Activated T-cell treated with anti-CD3 and anti-CD28 coated beads, Interleukin-2, amount 50 U/mL, for 48 hours (primary cell): ENCODE data around the gene COX11.
A peak's percentile ranks its signal among the peaks of the same experiment; 100 is the strongest.

Source experiments
- DNase-seq, 2 experiments: peaks; one replicate each; pipeline ENCODE4 v3.0.0-alpha.2; 2020

Gene COX11, protein sequence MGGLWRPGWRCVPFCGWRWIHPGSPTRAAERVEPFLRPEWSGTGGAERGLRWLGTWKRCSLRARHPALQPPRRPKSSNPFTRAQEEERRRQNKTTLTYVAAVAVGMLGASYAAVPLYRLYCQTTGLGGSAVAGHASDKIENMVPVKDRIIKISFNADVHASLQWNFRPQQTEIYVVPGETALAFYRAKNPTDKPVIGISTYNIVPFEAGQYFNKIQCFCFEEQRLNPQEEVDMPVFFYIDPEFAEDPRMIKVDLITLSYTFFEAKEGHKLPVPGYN

DNA sequence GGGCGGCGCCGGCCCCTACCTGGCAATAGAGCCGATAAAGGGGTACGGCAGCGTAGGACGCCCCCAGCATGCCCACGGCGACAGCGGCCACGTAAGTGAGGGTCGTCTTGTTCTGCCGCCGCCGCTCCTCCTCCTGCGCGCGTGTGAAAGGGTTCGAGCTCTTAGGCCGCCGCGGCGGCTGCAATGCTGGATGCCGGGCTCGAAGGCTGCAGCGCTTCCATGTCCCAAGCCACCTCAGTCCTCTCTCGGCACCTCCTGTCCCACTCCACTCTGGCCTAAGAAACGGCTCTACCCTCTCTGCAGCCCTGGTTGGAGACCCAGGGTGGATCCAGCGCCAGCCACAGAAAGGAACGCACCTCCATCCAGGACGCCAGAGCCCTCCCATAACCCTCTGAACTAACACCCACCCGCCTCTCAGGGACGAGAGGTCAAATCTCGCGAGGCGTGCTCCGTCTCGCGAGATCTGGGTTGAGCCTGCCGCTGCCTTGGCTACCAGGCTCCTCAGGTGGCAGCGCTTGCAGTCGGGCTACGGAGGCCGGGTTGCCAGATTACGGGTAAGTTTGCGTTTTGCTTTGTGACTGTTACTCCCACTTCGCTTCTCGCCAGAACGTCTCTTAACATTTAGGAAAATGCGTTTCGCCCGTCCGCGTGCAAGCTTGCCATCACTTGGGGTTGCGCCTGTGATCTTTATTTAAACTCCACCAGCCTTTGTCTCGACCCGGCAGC lies at the start of gene COX11, which contains the start of gene STXBP4:
Gene COX11 (minus strand): TSS at position 393 of the 726 bp plus-strand sequence. CDS start 8 bp downstream, at position 385.
Gene STXBP4 (plus strand): TSS at position 504 of the 726 bp plus-strand sequence. CDS start 17,455 bp downstream, outside the sequence.
- DNase-seq = peak; percentile 94 to 95

DNA sequence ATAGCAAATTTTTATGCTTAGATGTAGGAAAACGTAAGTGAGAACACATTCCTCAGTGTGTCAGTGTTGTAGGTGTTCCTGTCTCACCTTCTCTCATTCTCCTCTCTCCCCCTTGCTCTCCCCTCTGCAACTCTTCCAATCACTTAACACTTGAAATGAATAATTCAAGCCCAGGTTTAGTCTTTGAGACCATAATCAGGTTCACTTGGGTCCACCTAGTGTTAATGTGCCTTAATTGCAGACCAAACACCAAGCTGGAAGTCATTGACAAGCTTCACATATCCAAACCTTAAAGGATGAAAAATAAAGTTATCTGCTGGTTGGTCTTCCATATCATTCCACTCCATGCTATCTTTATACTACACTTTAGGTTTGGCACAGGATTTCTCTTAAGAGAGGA lies 37.1 kb upstream of the COX11 start:
- no peak for DNase-seq

DNA sequence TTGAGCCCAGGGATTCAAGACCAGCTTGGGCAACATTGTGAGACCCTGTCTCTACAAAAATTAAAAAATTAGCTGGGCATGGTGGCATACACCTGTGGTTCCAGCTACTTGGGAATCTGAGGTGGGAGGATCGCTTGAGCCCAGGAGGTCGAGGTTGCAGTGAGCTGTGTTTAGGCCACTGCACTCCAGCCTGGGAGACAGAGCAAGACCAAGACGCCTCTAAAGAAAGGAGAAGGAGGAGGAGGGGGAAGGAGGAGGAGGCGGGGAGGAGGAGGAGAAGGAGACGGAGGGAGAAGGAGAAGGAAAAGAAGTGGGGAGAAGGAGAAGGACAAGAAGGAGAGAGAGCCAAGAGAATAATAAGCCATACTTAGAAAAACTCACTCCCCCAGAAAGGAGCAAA lies 36.0 kb upstream of the COX11 start:
- no peak for DNase-seq

DNA sequence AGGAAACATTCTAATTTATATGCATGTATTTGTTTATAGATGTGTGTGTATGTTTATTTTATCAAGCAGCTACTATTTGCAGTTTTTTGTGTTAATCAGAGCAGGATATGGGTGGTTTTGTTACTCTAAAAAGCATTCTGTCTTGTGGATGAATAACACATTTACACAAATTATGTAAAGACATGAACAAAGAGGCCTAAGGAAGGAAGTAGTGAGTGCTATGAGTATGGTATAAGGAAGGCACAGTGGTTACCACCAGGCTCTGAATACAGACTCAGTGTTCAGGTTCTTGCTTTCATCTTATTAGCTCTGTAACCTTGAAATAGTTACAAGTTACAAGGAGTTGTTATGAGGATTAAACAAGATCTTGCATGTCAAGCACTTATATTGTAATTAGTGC lies 34.0 kb upstream of the COX11 start:
- DNase-seq = no peak

DNA sequence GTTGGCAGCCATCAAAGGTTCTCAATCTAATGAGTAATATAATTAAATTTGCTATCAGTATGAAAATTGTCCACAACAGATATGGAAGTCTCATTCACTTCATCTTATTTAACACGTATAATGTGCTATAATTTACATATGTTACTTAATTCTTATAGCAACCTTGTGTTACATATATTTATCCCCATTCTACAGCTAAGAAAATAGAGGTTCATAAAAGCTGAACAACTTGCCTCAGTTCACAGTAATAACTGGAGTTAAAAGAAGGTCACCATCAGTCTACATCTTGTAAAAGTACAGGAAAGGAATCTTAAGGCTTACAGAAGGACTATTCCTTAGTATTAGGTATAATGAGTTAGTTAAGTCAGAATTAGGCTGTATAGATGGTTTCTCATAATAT lies 28.0 kb upstream of the COX11 start:
- DNase-seq = no peak

DNA sequence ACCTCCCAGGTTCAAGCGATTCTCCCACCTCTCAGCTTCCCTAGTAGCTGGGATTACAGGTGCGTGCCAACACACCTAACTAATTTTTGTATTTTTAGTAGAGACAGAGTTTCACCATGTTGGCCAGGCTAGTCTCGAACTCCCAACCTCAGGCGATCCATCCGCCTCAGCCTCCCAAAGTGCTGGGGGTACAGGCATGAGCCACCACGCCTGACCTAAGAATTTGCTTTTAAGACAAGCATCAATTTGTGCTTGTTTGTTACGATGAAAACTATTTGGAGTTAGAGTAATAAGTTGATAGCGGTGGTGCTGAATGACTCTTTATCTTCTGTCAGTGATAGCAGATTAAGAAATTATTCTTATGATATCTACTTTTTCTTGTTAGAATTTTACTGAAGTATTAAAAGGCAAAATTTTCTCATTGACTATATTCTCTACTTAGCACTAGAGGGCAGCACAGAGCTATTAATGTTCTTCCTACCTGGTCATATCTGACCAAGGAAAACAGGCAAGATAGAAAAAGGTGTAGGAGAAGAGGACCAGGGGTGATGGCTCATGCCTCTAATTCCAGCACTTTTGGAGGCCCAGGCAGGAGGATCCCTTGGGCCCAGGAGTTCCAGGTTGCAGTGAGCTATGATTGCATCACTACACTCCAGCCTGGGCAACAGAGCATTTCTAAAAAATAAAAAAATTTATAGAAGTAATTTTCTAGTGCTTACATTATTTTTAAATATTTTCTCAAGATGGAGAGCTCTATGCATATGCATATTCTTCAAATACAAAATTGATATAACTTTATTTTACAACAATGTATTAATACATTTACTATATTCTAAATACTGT lies 24.6 kb upstream of the COX11 start:
- no peak for DNase-seq

DNA sequence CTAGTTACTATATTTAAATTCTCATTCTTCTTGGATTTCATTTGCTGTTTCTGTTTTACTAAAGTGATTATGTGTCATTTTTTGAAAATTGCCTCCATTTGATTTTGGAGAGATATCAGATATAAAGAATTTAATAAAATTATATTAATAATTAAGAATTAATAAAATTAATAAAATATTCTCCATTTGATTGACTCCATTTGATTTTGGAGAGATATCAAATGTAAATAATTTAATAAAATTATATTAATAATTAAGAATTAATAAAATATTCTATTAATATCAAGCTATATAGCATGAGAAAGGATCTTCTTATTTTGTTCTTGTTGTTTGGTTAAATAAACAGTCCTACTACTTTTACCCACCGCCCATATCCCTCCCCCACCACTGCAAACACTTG lies 23.1 kb upstream of the COX11 start:
- no peak for DNase-seq

DNA sequence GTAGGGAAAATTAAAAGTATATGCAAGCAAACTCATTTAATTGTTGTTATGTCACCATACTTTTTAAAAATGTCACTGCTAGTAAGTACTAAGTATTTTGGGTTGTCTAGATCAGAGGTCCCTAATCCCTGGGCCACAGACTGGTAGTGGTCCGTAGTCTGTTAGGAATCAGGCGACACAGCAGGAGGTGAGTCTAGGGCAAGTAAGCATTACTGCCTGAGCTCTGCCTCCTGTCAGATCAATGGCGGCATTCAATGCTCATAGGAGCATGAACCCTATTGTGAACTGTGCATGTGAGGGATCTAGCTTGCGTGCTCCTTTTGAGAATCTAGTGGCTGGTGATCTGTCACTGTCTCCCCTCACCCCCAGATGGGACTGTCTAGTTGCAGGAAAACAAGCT lies 21.7 kb upstream of the COX11 start:
- DNase-seq = no peak

DNA sequence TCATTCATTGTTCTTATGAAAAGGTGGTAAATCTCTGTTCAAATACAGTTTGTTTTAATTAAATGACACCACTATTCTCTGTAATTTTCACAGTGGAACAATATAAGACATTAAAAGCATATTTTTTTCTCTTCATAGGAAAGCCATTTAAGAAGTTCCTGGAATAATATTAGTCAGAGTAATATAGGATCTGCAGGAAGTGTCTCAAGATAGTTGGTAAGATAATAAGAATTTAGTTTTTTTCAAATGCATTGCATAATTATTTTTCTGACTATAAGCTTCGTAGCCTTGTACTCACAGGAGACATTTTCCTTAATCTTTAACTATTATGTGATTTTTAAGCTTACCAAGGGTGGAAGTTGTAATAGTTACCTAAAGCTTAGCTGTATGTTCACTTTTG lies 17.0 kb upstream of the COX11 start:
- no peak for DNase-seq

DNA sequence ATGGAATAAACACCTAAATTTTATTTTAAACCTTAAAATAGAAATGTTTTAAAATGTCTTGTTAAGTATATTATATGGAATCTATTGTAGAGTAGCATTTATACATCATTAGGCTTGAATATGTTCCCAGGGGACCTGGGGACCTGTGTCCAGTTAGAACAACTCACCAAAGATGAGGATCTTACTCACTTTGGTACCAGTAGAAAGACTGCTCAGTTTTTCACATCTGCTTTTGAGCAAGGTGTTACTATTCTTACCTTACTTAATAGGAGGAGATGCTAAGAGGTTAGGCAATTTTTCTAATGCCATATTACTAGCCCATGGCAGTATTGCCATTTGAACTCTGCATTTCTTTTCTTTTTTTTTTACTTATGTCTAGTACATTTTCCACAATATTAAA lies 14.8 kb upstream of the COX11 start:
- no peak for DNase-seq

DNA sequence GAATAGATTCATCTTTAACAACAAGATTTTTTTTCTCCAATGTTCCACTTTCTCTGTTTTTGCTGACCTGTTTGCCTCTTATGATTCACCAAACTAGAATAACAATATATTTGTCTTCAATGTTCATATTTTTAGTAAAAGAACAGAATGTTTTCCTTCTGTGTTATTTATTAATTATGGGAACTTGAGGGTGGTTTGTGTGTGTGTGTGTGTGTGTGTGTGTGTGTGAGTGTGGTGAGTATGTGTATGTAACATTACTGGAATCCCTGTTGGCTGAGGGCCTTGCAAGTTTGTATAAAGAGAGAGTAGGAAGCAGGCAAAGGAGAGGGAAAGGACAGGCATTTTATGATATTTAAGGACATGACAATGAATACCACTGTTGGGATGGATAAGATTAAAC lies 13.9 kb upstream of the COX11 start:
- DNase-seq = no peak

DNA sequence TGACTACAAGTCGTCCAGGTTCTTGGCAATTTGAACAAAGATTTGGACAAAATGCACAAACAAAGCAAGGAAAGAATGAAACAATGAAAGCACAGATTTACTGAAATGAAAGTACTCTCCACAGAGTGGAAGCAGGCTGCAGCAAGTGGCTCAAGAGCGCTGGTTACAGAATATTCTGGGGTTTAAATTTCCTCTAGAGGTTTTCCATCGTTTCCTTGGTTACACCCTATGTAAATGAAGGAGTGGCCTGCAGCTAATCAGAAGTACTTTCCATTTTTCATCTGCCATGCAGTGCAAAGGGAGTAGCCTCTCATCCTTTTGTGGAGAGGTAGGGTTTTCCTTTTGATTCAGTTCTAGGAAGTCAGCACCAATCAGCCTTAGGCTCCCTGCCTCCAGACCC lies 11.9 kb upstream of the COX11 start:
- DNase-seq = no peak

DNA sequence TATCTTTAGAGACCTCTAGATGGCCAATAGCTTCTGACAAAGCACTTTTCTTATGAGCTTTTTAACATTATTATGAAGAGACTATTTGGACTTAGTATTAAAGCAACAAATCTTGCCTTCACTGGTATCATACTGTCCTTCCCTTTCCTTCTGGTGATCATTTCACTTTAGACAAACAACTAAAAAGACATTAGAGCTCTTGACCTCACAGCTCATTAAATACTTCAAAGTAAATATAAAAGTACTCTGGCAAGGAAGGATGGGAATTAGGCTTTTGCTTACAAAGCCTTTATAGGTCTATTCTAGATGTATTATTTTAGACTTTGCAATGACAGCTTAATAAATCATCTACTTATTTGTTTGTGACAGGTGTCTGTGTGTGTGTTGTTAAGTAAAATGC lies 11.2 kb upstream of the COX11 start:
- no peak for DNase-seq

DNA sequence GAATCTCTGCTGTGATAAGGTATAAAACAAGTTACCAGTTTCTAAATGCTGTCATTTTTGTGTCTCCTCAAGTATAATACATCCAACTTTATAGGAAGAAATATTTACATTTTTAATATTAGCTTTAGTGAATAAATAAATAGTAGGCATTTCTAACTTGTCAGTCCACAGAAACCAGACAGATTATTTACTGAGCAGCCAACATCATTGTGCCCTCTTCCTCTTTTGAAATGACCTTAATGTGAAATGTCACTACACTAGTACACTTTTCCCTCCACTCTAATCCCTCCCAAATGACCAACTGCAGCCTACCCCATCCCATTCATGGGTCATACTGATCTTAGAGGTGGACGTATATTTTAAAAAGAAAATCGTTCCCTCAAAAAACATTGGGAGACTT lies 9.3 kb upstream of the COX11 start:
- no peak for DNase-seq

DNA sequence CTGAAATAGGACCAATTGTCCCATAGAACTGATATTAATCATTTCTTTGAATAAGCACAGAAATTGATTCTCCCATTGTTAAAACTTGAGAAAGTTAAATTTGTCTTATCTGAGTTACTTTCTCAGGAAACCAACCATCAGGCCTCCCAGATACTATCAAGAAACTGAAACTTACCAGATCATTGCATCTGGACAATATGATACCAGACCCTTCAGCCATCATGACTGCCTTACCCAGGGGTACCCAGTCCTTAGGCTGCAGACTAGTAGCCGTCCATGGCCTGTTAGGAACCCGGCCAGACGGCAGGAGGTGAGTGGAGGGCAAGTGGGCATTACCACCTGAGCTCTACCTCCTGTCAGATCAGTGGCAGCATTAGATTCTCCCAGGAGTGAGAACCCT lies 7.9 kb upstream of the COX11 start:
- no peak for DNase-seq

DNA sequence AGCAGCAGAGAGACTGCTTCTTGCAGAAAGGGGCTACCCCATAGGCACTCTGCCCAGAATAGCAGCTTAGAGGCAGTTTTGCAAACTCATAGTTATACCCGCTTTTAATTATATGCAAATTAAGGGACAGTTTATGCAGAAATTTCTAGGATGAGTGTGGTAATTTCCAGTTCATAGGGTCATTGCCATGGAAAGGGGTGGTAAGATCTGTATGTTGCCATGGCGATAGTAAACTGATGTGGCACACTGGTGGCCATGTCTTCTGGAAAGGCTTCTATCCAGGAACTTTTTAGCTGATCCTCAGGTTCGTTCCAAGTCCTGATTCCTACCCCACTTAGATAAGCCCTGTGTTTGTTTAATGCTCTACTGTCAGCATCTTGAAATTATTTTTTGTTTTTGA lies 6.3 kb upstream of the COX11 start:
- no peak for DNase-seq

DNA sequence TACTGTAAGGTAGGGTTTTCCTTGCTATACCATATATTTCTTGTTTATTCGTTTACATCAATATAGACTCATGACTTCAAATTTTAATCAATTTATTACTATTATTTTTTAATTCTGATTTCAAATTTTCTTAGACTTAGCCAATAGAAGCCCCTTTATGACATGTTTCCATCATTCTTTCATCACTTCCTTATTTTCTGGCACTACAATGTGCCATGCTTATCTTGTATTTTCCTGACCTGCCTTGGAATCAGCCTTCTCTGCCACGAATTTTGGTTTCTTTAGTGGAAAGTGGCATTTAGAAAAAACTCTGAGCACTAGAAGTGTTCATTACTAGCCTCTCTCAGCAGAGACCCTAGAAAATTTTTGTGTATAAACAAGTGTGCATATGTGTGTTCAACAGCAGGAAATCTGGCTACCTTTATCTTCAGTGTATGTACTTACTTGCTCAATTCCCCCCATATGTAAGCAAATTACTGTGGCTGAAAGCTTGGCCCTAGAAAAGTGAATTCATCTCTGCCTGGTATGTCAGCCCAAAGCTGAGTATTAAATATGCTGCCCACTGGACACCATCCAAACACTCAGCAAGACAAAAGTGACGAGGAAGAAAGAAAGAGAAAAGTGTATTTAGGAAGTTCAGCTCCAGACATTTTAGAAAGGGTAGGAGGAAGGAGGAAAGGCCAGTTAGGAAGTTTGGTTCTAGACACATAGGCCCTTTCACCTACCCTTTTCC lies 4.1 kb upstream of the COX11 start:
- no peak for DNase-seq

DNA sequence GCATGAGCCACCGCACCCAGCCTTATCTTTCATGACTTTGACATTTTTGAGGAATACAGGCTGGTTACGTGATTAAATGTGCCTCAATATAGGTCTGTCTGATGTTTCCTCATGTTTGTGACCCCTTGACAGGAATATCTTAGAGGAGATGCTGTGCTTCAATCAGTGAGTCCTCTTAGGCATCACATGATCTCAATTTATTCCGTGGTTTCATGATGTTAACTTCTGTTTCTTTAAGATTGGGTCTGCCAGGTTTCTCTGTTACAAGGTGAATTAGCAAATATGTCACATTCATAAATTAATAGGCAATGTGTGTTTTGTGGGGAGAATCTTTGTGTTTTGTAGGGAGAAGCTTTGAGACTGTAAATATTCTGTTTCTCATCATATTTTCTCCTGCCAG lies 3.4 kb upstream of the COX11 start:
- DNase-seq = no peak

DNA sequence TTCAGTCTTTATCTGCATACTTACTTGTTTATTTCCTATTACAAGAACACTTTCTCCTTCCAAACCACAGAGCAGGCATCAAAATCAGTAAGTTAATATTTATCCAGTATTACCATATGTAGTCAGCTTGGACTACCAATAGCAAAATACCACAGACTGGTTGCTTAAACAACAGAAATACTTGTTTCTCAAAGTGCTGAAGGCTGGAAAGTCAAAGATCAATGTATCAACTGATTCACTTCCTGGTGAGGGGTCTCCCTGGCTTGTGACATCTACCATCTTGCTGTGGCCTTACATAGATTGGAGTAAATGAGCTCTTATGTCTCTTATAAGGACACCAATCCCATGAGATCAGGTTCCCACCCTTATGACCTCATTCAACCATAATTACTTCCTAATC lies 2.7 kb upstream of the COX11 start:
- DNase-seq = no peak

DNA sequence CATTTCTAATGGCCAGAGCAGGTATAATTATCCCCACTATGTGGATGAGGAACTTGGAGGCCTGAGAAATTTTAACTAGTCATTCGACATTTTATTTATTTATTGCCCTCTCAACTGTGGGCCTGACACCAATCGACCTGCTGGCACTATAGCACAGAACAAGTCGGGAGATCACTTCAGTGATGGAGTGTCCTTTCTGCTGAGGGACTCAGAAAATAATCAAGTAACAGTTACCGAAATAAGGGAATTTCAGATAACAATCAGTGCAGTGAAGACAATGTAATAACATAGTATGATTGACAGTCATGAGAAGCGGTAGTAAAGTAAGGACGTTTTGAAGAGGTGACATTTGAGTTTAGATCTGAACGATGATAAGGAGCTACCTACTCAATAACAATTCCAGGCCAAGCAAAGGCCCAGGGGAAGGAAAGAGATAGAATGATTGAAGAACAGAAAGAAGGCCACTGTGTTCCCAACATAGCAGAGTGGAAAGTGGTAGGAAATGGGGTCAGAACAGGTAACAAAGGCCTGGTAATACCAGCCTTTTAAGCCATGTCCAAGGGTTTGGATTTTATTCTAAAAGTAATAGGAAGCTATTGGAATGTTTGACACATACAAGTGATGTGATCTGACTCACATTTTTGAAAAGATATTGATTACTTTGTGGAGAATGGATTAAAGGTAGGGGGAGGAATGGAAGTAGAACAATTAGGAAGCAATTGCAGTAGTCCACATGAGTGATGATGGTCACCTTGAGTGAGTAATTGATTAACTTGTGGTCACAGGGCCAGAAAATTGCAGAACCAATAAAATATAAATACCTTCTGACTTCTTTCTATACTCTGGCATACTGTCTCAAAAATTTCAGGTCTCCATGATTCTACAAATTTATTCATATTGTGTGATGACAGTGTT lies 1.5 kb upstream of the COX11 start:
- no peak for DNase-seq

DNA sequence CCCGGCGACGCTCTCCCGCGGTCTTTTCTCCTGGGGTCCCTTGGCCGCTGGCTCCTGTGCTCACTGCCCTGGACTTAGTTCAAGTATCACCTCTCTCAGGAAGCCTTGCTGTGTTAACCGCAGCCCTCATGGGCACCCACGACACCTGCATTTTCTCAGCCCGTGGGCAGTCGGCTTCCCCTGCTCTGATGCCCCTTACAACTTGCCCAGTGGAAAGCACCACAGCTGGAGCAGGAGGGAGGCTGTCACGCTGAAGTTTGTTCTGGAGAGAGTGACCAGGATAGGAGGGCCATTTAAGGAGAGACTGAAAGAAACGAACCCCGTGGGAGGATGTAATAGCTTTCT lies 506 bp upstream of the COX11 start:
- no peak for DNase-seq
